Loucy (cell line): ENCODE data around the gene FTHL17.

ENCODE experiments used
- EZH2phosphoT487 ChIP-seq: fragments of 200-600 bp; IDR thresholded peaks from 2 replicates; pipeline ENCODE4 v1.6.1; 2018; ENCODE audit warnings: antibody characterized with exemption, mild to moderate bottlenecking, moderate library complexity, borderline replicate concordance
- TF ChIP-seq, protein P1 (sequence below): fragments of 200-600 bp; sonication (generic); conservative IDR thresholded peaks from 2 replicates; pipeline ENCODE4 v1.5.1; 2014; ENCODE audit warnings: mild to moderate bottlenecking, antibody characterized with exemption, low read length

DNA sequence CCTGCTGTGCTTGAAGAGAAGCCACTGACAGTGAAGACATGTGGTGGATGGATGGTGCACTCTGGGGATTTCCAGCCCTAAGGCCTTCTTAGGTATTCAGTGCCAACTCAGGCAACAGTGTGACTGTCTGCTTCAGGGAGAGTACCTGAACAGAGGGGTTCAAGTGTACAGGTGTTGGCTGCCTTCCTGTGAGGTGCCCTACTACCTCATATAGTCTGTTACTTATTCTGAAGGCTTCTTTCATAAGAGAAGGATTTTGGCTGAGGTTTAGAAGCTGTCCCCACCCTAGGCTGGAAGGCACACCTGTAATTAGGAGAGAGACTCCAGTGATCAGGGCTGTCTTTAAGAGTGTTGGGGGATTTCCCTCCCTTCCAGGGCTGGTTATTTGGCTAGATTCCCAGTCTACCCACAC, 1.8 kb downstream of the FTHL17 start:
- TF ChIP-seq, protein P1, sequence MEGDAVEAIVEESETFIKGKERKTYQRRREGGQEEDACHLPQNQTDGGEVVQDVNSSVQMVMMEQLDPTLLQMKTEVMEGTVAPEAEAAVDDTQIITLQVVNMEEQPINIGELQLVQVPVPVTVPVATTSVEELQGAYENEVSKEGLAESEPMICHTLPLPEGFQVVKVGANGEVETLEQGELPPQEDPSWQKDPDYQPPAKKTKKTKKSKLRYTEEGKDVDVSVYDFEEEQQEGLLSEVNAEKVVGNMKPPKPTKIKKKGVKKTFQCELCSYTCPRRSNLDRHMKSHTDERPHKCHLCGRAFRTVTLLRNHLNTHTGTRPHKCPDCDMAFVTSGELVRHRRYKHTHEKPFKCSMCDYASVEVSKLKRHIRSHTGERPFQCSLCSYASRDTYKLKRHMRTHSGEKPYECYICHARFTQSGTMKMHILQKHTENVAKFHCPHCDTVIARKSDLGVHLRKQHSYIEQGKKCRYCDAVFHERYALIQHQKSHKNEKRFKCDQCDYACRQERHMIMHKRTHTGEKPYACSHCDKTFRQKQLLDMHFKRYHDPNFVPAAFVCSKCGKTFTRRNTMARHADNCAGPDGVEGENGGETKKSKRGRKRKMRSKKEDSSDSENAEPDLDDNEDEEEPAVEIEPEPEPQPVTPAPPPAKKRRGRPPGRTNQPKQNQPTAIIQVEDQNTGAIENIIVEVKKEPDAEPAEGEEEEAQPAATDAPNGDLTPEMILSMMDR = no peak
- no peak for TF ChIP-seq EZH2phosphoT487
